Ovary (tissue), 9 donors: Measurements from ENCODE around the gene BRI3. TPM values are rescaled to one million over a fixed set of nuclear protein-coding genes. Genes with fewer than 3 reads are reported as not detected.
"Not testable (repeated sequence)": the region's sequence is repeated elsewhere in the genome, so short reads cannot be mapped to it uniquely, and the experiment has no call there.

Experiments used
- DNase-seq, 5 donors: peaks; one replicate each; pipeline ENCODE4 v3.0.0-alpha.2; 2019 to 2020
- H3K27ac ChIP-seq, 2 donors: fragments of 200-600 bp; one replicate each; pipeline versions ENCODE4 v1.5.1 to v1.8.0; 2019 to 2022
- H3K27me3 ChIP-seq: fragments of 200-600 bp; one replicate; pipeline ENCODE4 v1.8.0; 2022
- H3K36me3 ChIP-seq: fragments of 200-600 bp; sonication (generic); one replicate; pipeline ENCODE4 v1.5.1; 2019
- H3K4me1 ChIP-seq: one replicate; pipeline ENCODE4 v1.8.1; 2013; ENCODE audit warnings: mild to moderate bottlenecking, moderate library complexity; ENCODE audit not compliant: insufficient read depth
- H3K4me3 ChIP-seq: fragments of 200-600 bp; sonication (generic); one replicate; pipeline ENCODE4 v1.5.1; 2017
- H3K9me3 ChIP-seq, 2 donors: fragments of 200-600 bp in 1 of 2; sonication (generic) in 1 of 2; one replicate each; pipeline versions ENCODE4 v1.5.1 to v1.8.1; 2013 to 2019; ENCODE audit warnings: mild to moderate bottlenecking in 1 of 2, moderate library complexity in 1 of 2
- CTCF ChIP-seq, 3 donors: fragments of 450-650 bp in 2 of 3; fragments of 200-600 bp in 1 of 3; IDR thresholded peaks; one replicate each; pipeline versions ENCODE4 v1.5.1 to v1.8.0; 2016 to 2022; ENCODE audit warnings: antibody characterized with exemption in 3 of 3, mild to moderate bottlenecking in 1 of 3
- EP300 ChIP-seq: sonication (generic); formaldehyde crosslinking; IDR thresholded peaks from one replicate; pipeline ENCODE4 v1.6.1; 2017; ENCODE audit warnings: antibody characterized with exemption
- POLR2A ChIP-seq: fragments of 450-650 bp; IDR thresholded peaks from one replicate; pipeline ENCODE4 v1.6.1; 2017; ENCODE audit warnings: antibody characterized with exemption, mild to moderate bottlenecking, moderate library complexity
- WGBS, 3 donors: extraction: QIAGEN DNeasy Blood & Tissue Kit in 1 of 3; methylation state at CpG; one replicate each; pipeline versions ENCODE4 v1.1.5 to v1.1.7; 2013 to 2017; 5-methylcytosine and 5-hydroxymethylcytosine counted together
- intact Hi-C, 4 donors: fragments of 100-400 bp; cut with DNase I; formaldehyde crosslinking; loops; one replicate each; pipeline versions ENCODE4 v1.11.0 to v1.15.1; 2022 to 2023
- polyA plus RNA-seq, 2 donors: library from polyadenylated mRNA; stranded (reverse); fragments of 200-250 nt in 1 of 2; fragments of 350-450 nt in 1 of 2; fragmentation: Illumina TruSeq in 1 of 2; extraction: RNeasy Lipid Tissue Mini Kit (QIAGEN cat#74804) in 1 of 2; gene quantifications; one replicate each; pipeline ENCODE4 v1.2.3, GENCODE V29; 2013 to 2014
- total RNA-seq, 7 donors: library from RNA; depleted of rRNA in 2 of 7; stranded (reverse); fragments of >200 nt in 2 of 7; fragmentation: NEBNext Ultra II Directional in 3 of 7; extraction: Animal tissue kit (Norgen Biotek cat#: 25700) in 3 of 7; gene quantifications; one replicate each; pipeline versions ENCODE4 v1.1.0 to v1.2.4, GENCODE V29; 2016 to 2023
- donor health status: DM: no; HTN: no; CAD: no; lungs with moderate emphysema.
- donor health status: DM: no; HTN: no; CAD: no.
- donor health status: Bipolar disorder and iron deficiency.
- donor health status: DM: yes; HTN: yes; CAD: no.
- donor health status: DM: no; HTN: no; CAD: no.
- donor health status: DM: yes; HTN: yes; CAD: no.

BRI3 gene
- total and polyA plus RNA-seq, 9 donors, result 19.9 to 161 (median 133) TPM

DNA sequence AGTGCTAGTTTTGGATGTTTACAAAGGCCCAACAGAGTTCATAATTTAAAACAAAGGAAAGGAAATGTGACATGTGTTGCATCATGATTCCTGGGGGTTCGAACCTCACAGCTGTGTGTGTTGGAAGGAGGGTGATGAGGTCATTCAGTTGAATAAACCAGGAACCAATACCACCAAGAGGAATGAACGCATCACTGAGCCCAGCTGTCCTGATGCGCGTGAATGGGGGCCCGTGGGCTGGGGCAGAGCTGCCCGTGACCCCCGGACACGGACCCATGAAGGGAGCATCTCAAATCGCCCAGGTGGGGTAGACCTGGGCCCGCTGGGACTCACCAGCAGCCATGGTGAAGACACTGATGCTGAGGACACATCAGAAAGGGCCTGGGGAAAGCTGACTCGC lies 33.0 kb downstream of the BRI3 start:
- no peak for DNase-seq
- Histone ChIP-seq H3K36me3 (no peaks in the 10 kb centered on the region), H3K4me1 (no peaks in the 10 kb centered on the region), H3K27ac (no peak overlapping the region), H3K9me3 (no peaks in the 10 kb centered on the region), H3K4me3 (no peak overlapping the region), H3K27me3 (no peaks in the 10 kb centered on the region)
- intact Hi-C loops, result no loop called here
- 93 to 95% (median 93%) methylated on average over 11 of the region's 11 CpGs for WGBS, 3 donors
- TF ChIP-seq EP300 (no peak), POLR2A (no peak), CTCF (IDR thresholded peaks at IDR 0.05) (no peak)

GRCh38 chr7:98315318-98315993 lies 34.0 kb downstream of the BRI3 start:
- no peak for DNase-seq
- no peaks in the 10 kb centered on the region for H3K4me1 ChIP-seq
- no peaks in the 10 kb centered on the region for H3K36me3 ChIP-seq
- H3K27me3 ChIP-seq, result no peaks in the 10 kb centered on the region
- no peak overlapping the region for H3K27ac ChIP-seq
- WGBS, 3 donors, result 78 to 87% (median 86%) methylated on average over 13 of the region's 13 CpGs
- TF ChIP-seq CTCF (IDR thresholded peaks at IDR 0.05) (no peak), POLR2A (no peak), EP300 (no peak)
- intact Hi-C loops, result no loop called here
- no peak overlapping the region for H3K4me3 ChIP-seq
- H3K9me3 ChIP-seq, result no peaks in the 10 kb centered on the region

DNA sequence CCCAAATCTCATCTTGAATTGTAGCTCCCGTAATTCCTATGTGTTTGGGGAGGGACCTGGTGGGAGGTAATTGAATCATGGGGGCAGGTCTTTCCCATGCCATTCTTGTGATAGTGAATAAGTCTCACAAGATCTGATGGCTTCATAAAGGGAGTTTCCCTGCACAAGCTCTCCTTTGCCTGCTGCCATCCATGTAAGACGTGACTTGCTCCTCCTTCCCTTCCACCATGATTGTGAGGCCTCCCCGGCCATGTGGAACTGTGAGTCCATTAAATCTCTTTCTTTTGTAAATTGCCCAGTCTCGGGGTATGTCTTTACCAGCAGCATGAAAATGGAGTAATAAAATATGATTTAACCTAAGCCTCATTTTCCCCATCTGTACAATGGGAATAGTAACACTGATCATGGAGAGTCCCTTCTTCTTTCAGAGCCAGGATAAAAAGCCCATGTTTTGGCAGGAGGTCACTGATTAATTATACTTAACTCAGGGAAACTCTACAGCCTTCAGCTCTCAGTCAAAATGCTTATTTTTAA lies 34.6 kb downstream of the BRI3 start:
- H3K4me1 ChIP-seq, H3K4me3 ChIP-seq, H3K36me3 ChIP-seq, H3K9me3 ChIP-seq, H3K27me3 ChIP-seq, DNase-seq, intact Hi-C loops, H3K27ac ChIP-seq: not testable (repeated sequence)
- 92 to 94% (median 93%) methylated on average over 4 of the region's 4 CpGs for WGBS, 3 donors

DNA sequence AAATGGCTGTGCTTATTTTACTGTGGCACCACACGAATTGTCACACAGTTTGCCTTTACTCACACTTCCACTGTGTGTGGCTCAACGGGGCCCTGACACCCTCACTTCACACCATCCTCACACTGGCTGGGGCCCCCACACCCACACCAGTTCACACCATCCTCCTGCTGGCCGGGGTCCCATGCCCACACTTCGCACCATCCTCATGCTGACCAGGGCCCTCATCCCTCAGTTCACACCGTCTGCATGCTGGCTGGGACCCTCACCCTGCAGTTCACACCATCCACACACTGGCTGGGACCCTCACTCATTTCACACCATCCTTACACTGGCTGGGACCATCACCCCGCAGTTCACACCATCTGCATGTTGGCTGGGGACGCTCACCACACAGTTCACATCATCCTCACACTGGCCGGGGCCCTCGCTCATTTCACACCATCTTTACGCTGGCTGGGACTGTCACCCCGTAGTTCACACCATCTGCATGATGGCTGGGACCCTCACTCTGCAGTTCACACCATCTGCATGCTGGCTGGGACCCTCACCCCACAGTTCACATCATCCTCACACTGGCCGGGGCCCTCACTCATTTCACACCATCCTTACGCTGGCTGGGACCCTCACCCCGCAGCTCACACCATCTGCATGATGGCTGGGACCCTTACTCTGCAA lies 36.0 kb downstream of the BRI3 start:
- Histone ChIP-seq H3K9me3 (no peaks in the 10 kb centered on the region), H3K27ac (no peak overlapping the region), H3K27me3 (no peaks in the 10 kb centered on the region), H3K4me3 (no peak overlapping the region), H3K4me1 (no peaks in the 10 kb centered on the region), H3K36me3 (no peaks in the 10 kb centered on the region)
- intact Hi-C loops, result no loop called here
- TF ChIP-seq POLR2A, result no peak
- TF ChIP-seq CTCF (IDR thresholded peaks at IDR 0.05), result no peak
- no peak for TF ChIP-seq EP300
- 92 to 96% (median 95%) methylated on average over 14 of the region's 14 CpGs for WGBS, 3 donors
- no peak for DNase-seq

DNA sequence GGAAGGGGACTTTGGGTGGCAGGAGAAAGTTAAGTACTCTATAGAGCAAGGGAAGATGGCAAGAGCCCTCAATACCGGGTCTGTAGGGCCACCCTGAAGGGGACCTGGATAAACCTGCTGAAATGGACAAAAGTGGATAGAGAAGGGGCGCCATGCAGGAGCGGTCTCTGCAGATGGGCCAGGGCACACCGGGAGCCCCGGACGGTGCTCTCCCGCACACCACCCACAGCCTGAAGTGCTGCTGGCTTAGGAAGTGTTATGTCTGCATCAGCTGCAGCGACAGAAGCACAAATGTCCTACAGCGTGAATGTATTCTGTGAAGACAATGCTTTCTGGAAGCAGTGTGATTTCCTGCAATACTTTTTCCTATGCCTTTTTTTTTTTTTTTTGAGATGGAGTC lies 37.7 kb downstream of the BRI3 start:
- H3K4me3 ChIP-seq, result no peak overlapping the region
- TF ChIP-seq EP300 (no peak), POLR2A (no peak)
- no peaks in the 10 kb centered on the region for H3K36me3 ChIP-seq
- intact Hi-C loops, result no loop called here
- WGBS, 3 donors, result 84 to 93% (median 93%) methylated on average over 9 of the region's 9 CpGs
- no peak overlapping the region for H3K27ac ChIP-seq
- no peaks in the 10 kb centered on the region for H3K9me3 ChIP-seq
- H3K4me1 ChIP-seq, result peaks cover 1% of the 10 kb centered on the region
- H3K27me3 ChIP-seq, result no peaks in the 10 kb centered on the region
- DNase-seq, result no peak
